ENCODE results near the gene AIMP2.

Gene AIMP2

DNA sequence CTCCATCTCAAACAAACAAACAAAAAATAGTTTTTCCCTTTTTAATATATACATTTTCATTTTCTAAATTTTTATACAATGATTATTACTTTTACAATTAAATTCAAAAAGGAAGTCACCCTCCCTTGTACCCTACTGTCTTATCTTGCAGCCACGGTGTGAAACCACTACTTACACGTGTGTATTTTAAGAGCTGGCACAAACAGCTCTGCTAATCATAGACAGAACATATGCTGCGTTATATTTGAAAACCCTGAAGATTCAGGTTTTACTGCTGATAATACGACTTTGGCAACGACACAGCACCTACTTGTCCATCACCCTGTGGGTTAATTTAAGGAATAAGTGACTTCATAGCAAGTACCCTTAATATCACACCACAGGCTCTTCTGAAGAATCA is 23.1 kb downstream of the AIMP2 start:
- no peaks in the 10 kb centered on the region for H3K79me2 ChIP-seq (ENCODE audit: control insufficient read depth, insufficient read depth, low read length, poor library complexity)
- H3K27ac ChIP-seq (ENCODE audit: low read depth, low read length) = no peak overlapping the region
- H3K79me1 ChIP-seq (ENCODE audit: low read length) = no peaks in the 10 kb centered on the region
- H2AK5ac ChIP-seq (ENCODE audit: low read length) = no peak overlapping the region
- no peak overlapping the region for H3K4me2 ChIP-seq (ENCODE audit: low read length)
- peaks cover 4% of the 10 kb centered on the region for H3K9me3 ChIP-seq (ENCODE audit: insufficient read depth, low read depth, low read length)
- H3K23ac ChIP-seq (ENCODE audit: low read length) = no peak overlapping the region
- no peaks in the 10 kb centered on the region for H3K27me3 ChIP-seq (ENCODE audit: insufficient read depth, low read length)
- H3K4me3 ChIP-seq (ENCODE audit: low read depth, low read length) = no peak overlapping the region
- no peak overlapping the region for H4K8ac ChIP-seq (ENCODE audit: low read depth, low read length)
- no peak overlapping the region for H2BK12ac ChIP-seq (ENCODE audit: low read length)
- H3K4ac ChIP-seq (ENCODE audit: low read depth, low read length) = no peak overlapping the region
- WGBS (ENCODE audit: extremely low coverage, insufficient coverage, insufficient read length) = no CpG with 5 or more reads among the region's 5 CpGs
- no peak overlapping the region for H4K12ac ChIP-seq (ENCODE audit: low read depth, low read length)
- no peak overlapping the region for H2AFZ ChIP-seq (ENCODE audit: insufficient read depth, low read length, poor library complexity)
- H4K91ac ChIP-seq (ENCODE audit: low read depth, low read length) = no peak overlapping the region
- no peak for DNase-seq
- no peak overlapping the region for H3K18ac ChIP-seq (ENCODE audit: low read length)
- H3K4me1 ChIP-seq (ENCODE audit: control insufficient read depth in 1 of 2, insufficient read depth in 2 of 2, low read length in 2 of 2) = no peaks in the 10 kb centered on the region
- peaks cover 44 to 61% of the 10 kb centered on the region in 2 experiments for H3K36me3 ChIP-seq (ENCODE audit: control insufficient read depth in 1 of 2, insufficient read depth in 2 of 2, low read length in 2 of 2)
- no peak overlapping the region for H3K14ac ChIP-seq (ENCODE audit: low read length)
- no peak overlapping the region for H3K9ac ChIP-seq (ENCODE audit: low read length)
- no peak overlapping the region for H2BK120ac ChIP-seq (ENCODE audit: insufficient read depth, low read length, poor library complexity)
- H2BK5ac ChIP-seq (ENCODE audit: low read depth, low read length, poor library complexity) = no peak overlapping the region

DNA sequence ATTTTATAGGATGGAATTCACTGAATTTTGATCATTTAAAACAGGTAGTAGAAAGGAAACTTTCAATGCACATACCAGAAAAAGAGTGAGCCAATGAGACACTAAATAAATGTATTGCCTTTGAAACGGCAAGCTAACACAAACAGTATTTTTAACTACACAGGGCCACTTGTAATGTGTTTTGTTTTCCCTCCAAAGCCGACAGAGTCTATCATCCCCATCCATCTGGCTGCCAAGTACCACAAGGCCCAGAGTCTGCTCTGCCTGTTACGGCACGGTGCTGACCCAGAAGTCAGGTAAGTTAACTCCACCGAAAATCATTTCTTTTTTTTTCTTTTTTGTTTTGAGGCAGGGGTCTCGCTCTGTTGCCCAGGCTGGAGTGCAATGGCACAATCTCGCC is 23.6 kb downstream of the AIMP2 start:
- Histone ChIP-seq H4K12ac (ENCODE audit: low read depth, low read length) (no peak overlapping the region), H3K4ac (ENCODE audit: low read depth, low read length) (no peak overlapping the region)

DNA sequence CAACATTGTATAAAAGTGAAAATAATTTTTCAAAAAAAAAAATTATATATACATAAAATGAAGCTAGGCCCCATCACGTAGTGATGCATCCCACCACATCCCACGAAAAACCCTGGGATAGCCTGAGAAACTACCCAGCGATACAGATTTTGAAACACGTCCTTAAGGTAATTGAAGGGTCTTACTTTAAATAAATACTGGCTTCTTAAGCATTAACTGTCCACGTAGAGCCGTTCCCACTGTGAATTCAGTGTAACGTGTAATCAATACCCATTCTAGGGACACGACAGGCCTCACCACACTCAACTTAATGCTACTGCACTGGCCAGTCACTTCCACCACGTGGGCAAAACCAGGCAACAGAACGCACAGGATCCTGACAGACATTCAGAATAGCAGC is 26.1 kb downstream of the AIMP2 start:
- Histone ChIP-seq H2AFZ (ENCODE audit: insufficient read depth, low read length, poor library complexity) (no peak overlapping the region), H2BK120ac (ENCODE audit: insufficient read depth, low read length, poor library complexity) (no peak overlapping the region)
- no CpG with 5 or more reads among the region's 10 CpGs for WGBS (ENCODE audit: extremely low coverage, insufficient coverage, insufficient read length)

More for the DNA sequence above, 23.6 kb downstream of the AIMP2 start:
- no peak overlapping the region for H3K9ac ChIP-seq (ENCODE audit: low read length)
- H2BK12ac ChIP-seq (ENCODE audit: low read length) = no peak overlapping the region
- no peak overlapping the region for H3K23ac ChIP-seq (ENCODE audit: low read length)
- H2BK5ac ChIP-seq (ENCODE audit: low read depth, low read length, poor library complexity) = no peak overlapping the region
- no peak overlapping the region for H3K18ac ChIP-seq (ENCODE audit: low read length)
- no peak overlapping the region for H2BK120ac ChIP-seq (ENCODE audit: insufficient read depth, low read length, poor library complexity)
- no peak for DNase-seq
- H3K79me1 ChIP-seq (ENCODE audit: low read length) = no peaks in the 10 kb centered on the region
- no peak overlapping the region for H4K8ac ChIP-seq (ENCODE audit: low read depth, low read length)
- peaks cover 4% of the 10 kb centered on the region for H3K9me3 ChIP-seq (ENCODE audit: insufficient read depth, low read depth, low read length)
- no peak overlapping the region for H2AK5ac ChIP-seq (ENCODE audit: low read length)
- H3K4me1 ChIP-seq (ENCODE audit: control insufficient read depth in 1 of 2, insufficient read depth in 2 of 2, low read length in 2 of 2) = no peaks in the 10 kb centered on the region
- no peak overlapping the region for H3K4me2 ChIP-seq (ENCODE audit: low read length)
- H3K27ac ChIP-seq (ENCODE audit: low read depth, low read length) = no peak overlapping the region
- H3K14ac ChIP-seq (ENCODE audit: low read length) = no peak overlapping the region
- H3K36me3 ChIP-seq (ENCODE audit: control insufficient read depth in 1 of 2, insufficient read depth in 2 of 2, low read length in 2 of 2) = peaks cover 43 to 59% of the 10 kb centered on the region in 2 experiments
- WGBS (ENCODE audit: extremely low coverage, insufficient coverage, insufficient read length) = no CpG with 5 or more reads among the region's 7 CpGs
- H3K79me2 ChIP-seq (ENCODE audit: control insufficient read depth, insufficient read depth, low read length, poor library complexity) = no peaks in the 10 kb centered on the region
- no peak overlapping the region for H4K91ac ChIP-seq (ENCODE audit: low read depth, low read length)
- H3K4me3 ChIP-seq (ENCODE audit: low read depth, low read length) = no peak overlapping the region
- H3K27me3 ChIP-seq (ENCODE audit: insufficient read depth, low read length) = no peaks in the 10 kb centered on the region
- no peak overlapping the region for H2AFZ ChIP-seq (ENCODE audit: insufficient read depth, low read length, poor library complexity)

DNA sequence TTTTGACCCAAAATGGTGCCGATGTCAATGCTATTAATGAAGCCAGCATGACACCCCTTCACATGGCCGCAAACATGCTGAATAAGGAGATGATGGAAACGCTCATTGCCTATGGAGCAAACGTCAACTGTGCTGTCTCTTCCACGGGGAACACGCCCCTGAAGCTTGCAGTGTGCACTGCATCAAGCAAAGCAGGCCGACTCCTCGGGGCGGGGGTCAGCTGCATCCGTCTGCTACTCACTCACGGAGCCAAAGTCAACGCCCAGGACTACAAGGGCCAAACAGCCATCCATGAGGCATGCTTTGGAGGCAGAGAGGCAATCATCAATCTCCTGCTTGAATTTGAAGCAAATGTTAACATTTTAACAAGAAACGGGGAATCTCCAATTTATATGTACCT is 26.6 kb downstream of the AIMP2 start:
- H3K23ac ChIP-seq (ENCODE audit: low read length) = no peak overlapping the region
- no peak overlapping the region for H2AFZ ChIP-seq (ENCODE audit: insufficient read depth, low read length, poor library complexity)
- H4K91ac ChIP-seq (ENCODE audit: low read depth, low read length) = no peak overlapping the region
- H3K4me2 ChIP-seq (ENCODE audit: low read length) = no peak overlapping the region
- H3K79me1 ChIP-seq (ENCODE audit: low read length) = no peaks in the 10 kb centered on the region
- peaks cover 4% of the 10 kb centered on the region for H3K9me3 ChIP-seq (ENCODE audit: insufficient read depth, low read depth, low read length)
- no peak overlapping the region for H3K14ac ChIP-seq (ENCODE audit: low read length)
- no peak overlapping the region for H2AK5ac ChIP-seq (ENCODE audit: low read length)
- WGBS (ENCODE audit: extremely low coverage, insufficient coverage, insufficient read length) = no CpG with 5 or more reads among the region's 13 CpGs
- no peaks in the 10 kb centered on the region for H3K79me2 ChIP-seq (ENCODE audit: control insufficient read depth, insufficient read depth, low read length, poor library complexity)
- no peak overlapping the region for H3K9ac ChIP-seq (ENCODE audit: low read length)
- no peak overlapping the region for H3K27ac ChIP-seq (ENCODE audit: low read depth, low read length)
- H4K12ac ChIP-seq (ENCODE audit: low read depth, low read length) = no peak overlapping the region
- peaks cover 44 to 58% of the 10 kb centered on the region in 2 experiments for H3K36me3 ChIP-seq (ENCODE audit: control insufficient read depth in 1 of 2, insufficient read depth in 2 of 2, low read length in 2 of 2)
- no peak overlapping the region for H3K4me3 ChIP-seq (ENCODE audit: low read depth, low read length)
- no peak overlapping the region for H3K4ac ChIP-seq (ENCODE audit: low read depth, low read length)
- no peaks in the 10 kb centered on the region for H3K27me3 ChIP-seq (ENCODE audit: insufficient read depth, low read length)
- no peak overlapping the region for H4K8ac ChIP-seq (ENCODE audit: low read depth, low read length)
- H2BK5ac ChIP-seq (ENCODE audit: low read depth, low read length, poor library complexity) = no peak overlapping the region
- H2BK120ac ChIP-seq (ENCODE audit: insufficient read depth, low read length, poor library complexity) = no peak overlapping the region
- H3K4me1 ChIP-seq (ENCODE audit: control insufficient read depth in 1 of 2, insufficient read depth in 2 of 2, low read length in 2 of 2) = no peaks in the 10 kb centered on the region
- no peak overlapping the region for H2BK12ac ChIP-seq (ENCODE audit: low read length)
- H3K18ac ChIP-seq (ENCODE audit: low read length) = no peak overlapping the region
- DNase-seq = no peak

More for the DNA sequence above, 26.1 kb downstream of the AIMP2 start:
- H3K79me2 ChIP-seq (ENCODE audit: control insufficient read depth, insufficient read depth, low read length, poor library complexity) = no peaks in the 10 kb centered on the region
- no peak overlapping the region for H2BK12ac ChIP-seq (ENCODE audit: low read length)
- no peaks in the 10 kb centered on the region for H3K4me1 ChIP-seq (ENCODE audit: control insufficient read depth in 1 of 2, insufficient read depth in 2 of 2, low read length in 2 of 2)
- H3K18ac ChIP-seq (ENCODE audit: low read length) = no peak overlapping the region
- H3K36me3 ChIP-seq (ENCODE audit: control insufficient read depth in 1 of 2, insufficient read depth in 2 of 2, low read length in 2 of 2) = peaks cover 44 to 56% of the 10 kb centered on the region in 2 experiments
- no peak for DNase-seq
- no peaks in the 10 kb centered on the region for H3K27me3 ChIP-seq (ENCODE audit: insufficient read depth, low read length)
- no peaks in the 10 kb centered on the region for H3K79me1 ChIP-seq (ENCODE audit: low read length)
- H3K14ac ChIP-seq (ENCODE audit: low read length) = no peak overlapping the region
- no peak overlapping the region for H2AK5ac ChIP-seq (ENCODE audit: low read length)
- H4K91ac ChIP-seq (ENCODE audit: low read depth, low read length) = no peak overlapping the region
- H3K4ac ChIP-seq (ENCODE audit: low read depth, low read length) = no peak overlapping the region
- H2BK5ac ChIP-seq (ENCODE audit: low read depth, low read length, poor library complexity) = no peak overlapping the region
- no peak overlapping the region for H3K4me3 ChIP-seq (ENCODE audit: low read depth, low read length)
- H3K9me3 ChIP-seq (ENCODE audit: insufficient read depth, low read depth, low read length) = peaks cover 4% of the 10 kb centered on the region
- H3K23ac ChIP-seq (ENCODE audit: low read length) = peak overlapping the region; percentile 50
- H3K4me2 ChIP-seq (ENCODE audit: low read length) = no peak overlapping the region
- H3K9ac ChIP-seq (ENCODE audit: low read length) = no peak overlapping the region
- no peak overlapping the region for H3K27ac ChIP-seq (ENCODE audit: low read depth, low read length)
- no peak overlapping the region for H4K8ac ChIP-seq (ENCODE audit: low read depth, low read length)
- no peak overlapping the region for H4K12ac ChIP-seq (ENCODE audit: low read depth, low read length)
